Body of pancreas (tissue), 4 donors: ENCODE measurements around the gene VAV2.

Experiments used
- CTCF ChIP-seq, 7 experiments: fragments of 450-650 bp in 4 of 7; fragments of 200-600 bp in 3 of 7; sonication (generic) in 3 of 7; IDR thresholded peaks; one replicate each; pipeline ENCODE4 v1.5.1; 2016 to 2019; ENCODE audit warnings: antibody characterized with exemption in 7 of 7
- POLR2A ChIP-seq, 3 donors: fragments of 450-650 bp; IDR thresholded peaks; one replicate each; pipeline ENCODE4 v1.6.1; 2016; ENCODE audit warnings: antibody characterized with exemption in 3 of 3, mild to moderate bottlenecking in 2 of 3

- no peak for TF ChIP-seq CTCF (IDR thresholded peaks at IDR 0.05)
- TF ChIP-seq POLR2A (IDR thresholded peaks at IDR 0.05), result no peak
Measured at GRCh38 chr9:133725886-133726285, 266.2 kb downstream of the VAV2 start.
